NCI-H2107 treated with DMSO at 0.1 percent for 48 hours (cell line): ENCODE data around the gene FAM222B.
"Not testable (repeated sequence)": the region's sequence is repeated elsewhere in the genome, so short reads cannot be mapped to it uniquely, and the experiment has no call there.

Source experiments
- DNase-seq: peaks from one replicate; lab custom pipeline; 2025; ENCODE audit not compliant: unreplicated experiment; lab: John Stamatoyannopoulos, UW

Gene FAM222B

DNA sequence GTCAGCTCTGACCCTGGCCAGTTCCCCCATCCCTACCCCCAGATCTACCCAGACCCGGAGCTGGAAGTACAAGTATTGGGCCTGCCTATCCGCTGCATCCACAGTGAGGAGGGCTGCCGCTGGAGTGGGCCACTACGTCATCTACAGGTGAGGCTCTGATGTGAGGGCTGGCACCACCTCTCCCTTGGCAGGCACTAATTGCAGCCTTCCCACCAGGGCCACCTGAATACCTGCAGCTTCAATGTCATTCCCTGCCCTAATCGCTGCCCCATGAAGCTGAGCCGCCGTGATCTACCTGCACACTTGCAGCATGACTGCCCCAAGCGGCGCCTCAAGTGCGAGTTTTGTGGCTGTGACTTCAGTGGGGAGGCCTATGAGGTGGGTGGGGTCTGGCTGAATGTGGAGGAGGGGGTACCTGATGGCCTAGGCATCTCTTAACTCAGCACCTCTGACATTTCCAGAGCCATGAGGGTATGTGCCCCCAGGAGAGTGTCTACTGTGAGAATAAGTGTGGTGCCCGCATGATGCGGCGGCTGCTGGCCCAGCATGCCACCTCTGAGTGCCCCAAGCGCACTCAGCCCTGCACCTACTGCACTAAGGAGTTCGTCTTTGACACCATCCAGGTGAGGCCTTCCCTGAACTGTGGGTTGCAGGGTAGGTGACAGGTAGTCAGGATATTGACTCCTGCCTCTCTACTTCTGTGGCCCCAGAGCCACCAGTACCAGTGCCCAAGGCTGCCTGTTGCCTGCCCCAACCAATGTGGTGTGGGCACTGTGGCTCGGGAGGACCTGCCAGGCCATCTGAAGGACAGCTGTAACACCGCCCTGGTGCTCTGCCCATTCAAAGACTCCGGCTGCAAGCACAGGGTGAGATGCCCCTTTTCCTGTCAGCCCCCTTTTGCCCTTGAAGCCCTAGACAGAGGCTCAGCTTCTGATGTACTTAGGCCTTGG is 94.5 kb downstream of the FAM222B start:
- DNase-seq = no peak

- no peak for DNase-seq
These were observed 95.4 kb downstream of the FAM222B start for GRCh38 chr17:28747051-28747691.

GRCh38 chr17:28746611-28747050 is 96.0 kb downstream of the FAM222B start:
- peak; percentile 56 for DNase-seq

DNA sequence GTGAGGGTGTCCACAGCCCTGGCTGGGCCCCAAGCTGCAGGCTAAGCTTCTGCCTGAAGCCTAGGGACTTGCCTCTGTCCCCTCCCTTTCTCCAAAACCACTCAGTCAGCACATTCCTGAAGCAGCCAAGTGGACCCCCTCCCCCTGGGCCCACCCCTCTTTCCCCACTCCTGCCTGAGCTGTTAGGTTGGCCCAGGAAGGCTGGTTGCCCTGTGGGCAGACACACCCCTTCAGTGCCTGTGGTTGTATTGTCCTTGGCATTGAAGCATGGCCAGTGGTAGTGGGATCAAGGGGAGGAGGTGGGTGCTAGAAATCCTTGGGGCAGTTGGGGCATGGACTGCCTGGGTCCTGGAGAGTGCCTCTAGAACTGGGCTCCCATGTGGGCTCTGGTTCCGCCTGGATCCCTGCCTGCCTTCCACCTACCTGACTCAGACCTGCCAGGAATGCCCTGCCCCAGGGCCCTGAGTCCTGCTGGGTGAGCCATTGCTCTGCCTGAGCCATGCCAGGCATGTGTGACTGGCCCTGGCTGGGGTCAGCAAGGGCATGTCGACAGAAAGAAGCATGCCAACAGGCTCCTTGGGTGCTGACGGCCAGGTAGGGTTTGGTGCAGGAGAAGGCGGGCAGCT is 96.7 kb downstream of the FAM222B start:
- no peak for DNase-seq

DNA sequence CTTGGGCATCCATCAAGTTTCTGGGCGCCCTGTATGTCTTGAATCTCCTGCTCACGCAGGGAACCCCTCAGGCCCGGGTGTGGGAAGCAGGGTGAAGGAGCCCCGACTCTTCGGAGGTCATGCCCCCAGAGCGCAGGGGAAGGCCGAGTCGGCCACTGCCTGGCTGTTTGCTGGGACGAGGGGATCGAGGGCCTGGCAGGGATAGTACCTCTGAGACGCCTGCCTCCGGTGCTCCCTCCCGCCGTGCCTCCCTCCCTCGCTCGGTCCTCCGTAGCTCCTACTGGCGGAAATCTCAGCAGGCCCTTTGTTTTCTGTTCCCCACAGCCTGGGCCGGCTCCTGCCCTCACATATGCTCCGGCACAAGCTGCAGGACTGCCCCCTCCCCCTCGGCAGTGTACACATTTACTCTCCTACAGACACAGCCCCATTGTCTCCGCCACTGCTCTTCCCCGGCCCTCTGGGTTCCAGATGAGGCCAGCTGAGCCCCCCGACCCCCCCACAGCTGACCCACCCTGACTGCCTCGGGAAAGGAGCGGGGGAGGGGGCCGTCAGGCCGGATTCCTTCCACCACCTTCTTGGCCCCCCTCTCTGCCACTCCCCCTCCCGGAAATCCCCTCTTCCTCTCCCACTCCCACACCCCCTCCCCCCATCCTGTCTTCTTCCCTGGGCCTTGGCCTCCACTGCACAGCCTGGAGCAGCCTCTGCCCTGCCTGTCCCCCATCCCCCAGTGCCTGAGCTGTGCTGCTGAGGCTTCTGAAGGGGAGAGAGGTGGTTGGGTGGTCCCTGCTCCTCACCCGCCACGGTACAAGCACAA is 97.4 kb downstream of the FAM222B start:
- peak; percentile 24 for DNase-seq

GRCh38 chr17:28744104-28744971 is 98.3 kb downstream of the FAM222B start:
- DNase-seq = no peak

GRCh38 chr17:28743243-28744103 is 99.1 kb downstream of the FAM222B start, which contains the start of gene TRAF4:
Gene TRAF4, plus strand, starts transcription at chr17:28744011. Its CDS starts 102 bp downstream, at chr17:28744113.
- peak; percentile 74 for DNase-seq

- DNase-seq = no peak
These were observed 100.9 kb downstream of the FAM222B start for GRCh38 chr17:28741358-28742349.

- no peak for DNase-seq
These were observed 101.9 kb downstream of the FAM222B start for GRCh38 chr17:28740406-28741357.

DNA sequence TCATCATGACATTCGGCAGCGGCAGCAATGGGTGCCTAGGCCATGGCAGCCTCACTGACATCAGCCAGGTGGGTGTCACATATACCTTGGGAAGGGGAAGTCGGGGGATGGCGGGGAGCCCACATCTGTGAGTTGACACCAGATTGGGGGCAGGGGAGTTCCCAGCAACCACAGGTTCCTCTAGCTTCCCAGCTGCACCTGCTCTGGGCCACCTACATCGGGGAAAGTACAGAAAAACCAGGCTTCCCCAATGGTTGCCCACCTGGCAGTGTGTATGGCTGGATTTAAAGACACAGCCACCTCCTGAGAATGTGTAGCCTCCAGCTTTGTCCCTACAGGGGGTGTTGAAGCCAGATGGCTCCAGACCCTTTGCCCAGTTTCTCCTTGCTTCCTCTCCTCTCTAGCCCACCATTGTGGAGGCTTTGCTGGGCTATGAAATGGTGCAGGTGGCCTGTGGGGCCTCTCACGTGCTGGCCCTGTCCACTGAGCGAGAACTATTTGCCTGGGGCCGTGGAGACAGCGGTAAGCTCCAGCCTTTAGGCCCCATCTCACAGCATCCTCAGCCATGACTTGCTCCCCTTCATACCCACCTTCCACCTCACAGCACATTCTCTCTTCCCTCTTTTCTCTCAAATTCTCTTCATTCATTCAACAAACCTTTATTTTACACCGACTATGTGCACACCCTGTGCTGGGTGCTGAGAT is 103.8 kb downstream of the FAM222B start:
- no peak for DNase-seq

GRCh38 chr17:28737770-28738679 is 104.6 kb downstream of the FAM222B start:
- no peak for DNase-seq

GRCh38 chr17:28737316-28737715 is 105.3 kb downstream of the FAM222B start:
- no peak for DNase-seq

DNA sequence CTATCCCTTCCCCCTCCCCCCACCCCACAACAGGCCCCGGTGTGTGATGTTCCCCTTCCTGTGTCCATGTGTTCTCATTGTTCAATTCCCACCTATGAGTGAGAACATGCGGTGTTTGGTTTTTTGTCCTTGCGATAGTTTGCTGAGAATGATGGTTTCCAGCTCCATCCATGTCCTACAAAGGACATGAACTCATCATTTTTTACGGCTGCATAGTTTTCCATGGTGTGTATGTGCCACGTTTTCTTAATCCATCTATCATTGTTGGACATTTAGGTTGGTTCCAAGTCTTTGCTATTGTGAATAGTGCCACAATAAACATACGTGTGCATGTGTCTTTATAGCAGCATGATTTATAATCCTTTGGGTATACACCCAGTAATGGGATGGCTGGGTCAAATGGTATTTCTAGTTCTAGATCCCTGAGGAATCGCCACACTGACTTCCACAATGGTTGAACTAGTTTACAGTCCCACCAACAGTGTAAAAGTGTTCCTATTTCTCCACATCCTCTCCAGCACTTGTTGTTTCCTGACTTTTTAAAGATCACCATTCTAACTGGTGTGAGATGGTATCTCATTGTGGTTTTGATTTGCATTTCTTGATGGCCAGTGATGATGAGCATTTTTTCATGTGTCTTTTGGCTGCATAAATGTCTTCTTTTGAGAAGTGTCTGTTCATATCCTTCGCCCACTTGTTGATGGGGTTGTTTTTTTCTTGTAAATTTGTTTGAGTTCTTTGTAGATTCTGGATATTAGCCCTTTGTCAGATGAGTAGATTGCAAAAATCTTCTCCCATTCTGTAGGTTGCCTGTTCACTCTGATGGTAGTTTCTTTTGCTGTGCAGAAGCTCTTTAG is 106.4 kb downstream of the FAM222B start:
- not testable (repeated sequence) for DNase-seq

DNA sequence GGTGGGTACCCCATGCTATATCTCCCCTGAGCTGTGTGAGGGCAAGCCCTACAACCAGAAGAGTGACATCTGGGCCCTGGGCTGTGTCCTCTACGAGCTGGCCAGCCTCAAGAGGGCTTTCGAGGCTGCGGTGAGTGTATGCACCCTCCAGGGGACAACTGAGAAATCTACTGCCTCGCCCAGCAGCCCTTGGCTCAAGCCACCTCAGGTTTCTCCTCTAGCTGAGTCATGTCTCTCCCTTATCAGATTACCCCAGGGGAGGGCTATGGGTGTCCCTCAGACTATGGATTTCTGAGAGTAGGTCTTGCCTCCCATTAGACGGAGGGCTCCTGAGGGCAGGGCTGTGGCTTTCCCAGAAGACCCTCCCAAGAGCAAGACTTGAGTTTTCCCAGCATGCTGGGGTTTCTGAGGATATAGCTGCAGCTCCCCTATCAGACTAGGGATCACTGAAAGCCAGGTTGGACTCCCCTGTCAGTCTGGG is 107.3 kb downstream of the FAM222B start:
- no peak for DNase-seq
